CD4-positive, alpha-beta T cell treated with Interleukin-6 for 4 hours (primary cell): ENCODE measurements around the gene USF1.
"Not testable (repeated sequence)": the region's sequence is repeated elsewhere in the genome, so short reads cannot be mapped to it uniquely, and the experiment has no call there.

ENCODE experiments used
- DNase-seq: peaks from one replicate; pipeline ENCODE4 v3.0.0-alpha.2; 2020; ENCODE audit warnings: mixed read lengths

Gene USF1

DNA sequence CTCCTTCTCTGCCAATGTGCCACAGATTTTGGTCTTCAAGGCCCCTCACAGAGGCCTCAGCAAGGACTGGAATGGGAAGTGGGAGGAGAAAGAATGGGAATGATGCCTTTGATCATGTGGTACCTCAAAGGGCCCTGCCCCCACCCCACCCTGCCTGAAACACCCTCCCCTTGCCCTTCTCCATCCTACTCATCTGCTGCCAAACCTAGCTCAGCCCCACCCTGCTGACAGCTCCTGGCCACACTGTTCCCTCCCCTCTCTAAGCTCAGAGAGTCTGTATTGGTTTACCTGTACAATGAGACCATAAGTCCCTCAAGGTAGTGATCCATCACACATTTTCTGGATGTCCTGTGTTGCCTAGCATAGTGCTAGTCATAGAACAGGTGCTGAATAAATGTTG lies 30.6 kb upstream of the USF1 start:
- no peak for DNase-seq

- no peak for DNase-seq
These were observed 29.0 kb upstream of the USF1 start for GRCh38 chr1:161074676-161075368.

DNA sequence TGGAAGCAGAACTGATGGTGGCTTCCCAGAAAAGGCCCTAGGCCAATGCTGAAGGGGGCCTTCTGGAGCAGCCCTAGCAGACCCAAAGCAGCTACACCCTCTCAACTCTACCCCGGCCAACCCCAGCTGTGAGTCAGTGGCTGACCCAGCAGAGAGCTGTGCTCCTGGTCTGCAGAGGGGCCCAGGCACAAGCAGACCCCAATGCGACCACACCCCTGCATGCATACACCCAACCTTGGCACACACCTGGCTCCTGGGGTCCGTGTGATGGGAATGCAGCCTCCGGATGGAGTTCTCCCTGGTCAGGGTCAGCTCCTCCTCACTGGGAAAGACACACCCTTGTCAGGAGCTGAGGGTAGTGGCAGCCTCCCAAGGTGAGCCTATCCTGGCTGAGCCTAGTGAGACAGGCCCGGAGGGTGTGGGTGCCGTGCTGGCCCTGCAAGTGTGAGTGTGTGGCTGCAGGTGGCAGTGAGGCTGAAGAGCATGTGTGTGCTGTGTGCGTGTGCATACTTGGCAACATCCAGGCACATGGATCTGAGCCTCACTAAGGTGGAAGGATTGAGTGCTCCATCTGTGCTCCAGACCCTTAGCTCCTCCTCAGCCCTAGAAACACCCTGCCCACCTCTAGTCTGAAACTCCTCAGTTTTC lies 27.8 kb upstream of the USF1 start:
- DNase-seq, result no peak

- DNase-seq, result no peak
These were observed 27.1 kb upstream of the USF1 start for GRCh38 chr1:161072751-161073449.

- DNase-seq, result peak; percentile 69
These were observed 26.2 kb upstream of the USF1 start for GRCh38 chr1:161071886-161072371.

GRCh38 chr1:161070761-161071160 lies 25.0 kb upstream of the USF1 start:
- DNase-seq, result no peak

DNA sequence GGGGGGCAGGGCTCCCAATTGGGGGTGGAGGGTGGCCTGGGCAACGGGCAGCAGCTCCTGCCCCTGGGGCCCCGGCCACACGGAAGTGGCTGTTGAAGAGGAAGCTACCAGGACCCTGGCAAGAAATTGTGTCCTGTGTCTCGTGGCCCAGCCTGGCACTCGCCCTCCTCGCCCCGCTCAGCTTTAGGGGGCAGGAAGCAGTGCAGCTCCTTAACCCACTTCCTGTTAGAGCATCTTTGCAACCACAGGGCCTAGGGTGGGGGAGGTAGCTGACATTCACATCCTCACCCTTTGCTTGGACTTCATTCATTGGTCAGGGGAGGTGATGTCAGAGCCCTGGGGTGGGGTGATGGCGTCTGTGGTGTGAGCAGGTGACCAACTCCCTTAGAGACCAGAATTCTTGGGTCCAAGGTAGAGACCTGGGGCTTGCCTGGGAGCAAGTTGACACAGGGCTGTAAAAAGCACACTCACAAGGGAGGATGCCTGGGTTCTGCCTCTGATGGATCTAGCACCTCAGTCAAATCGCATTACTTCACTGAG lies 24.0 kb upstream of the USF1 start, which contains the start of gene ARHGAP30:
ARHGAP30 (minus strand) TSS at position 161 of the 540 bp plus-strand sequence. CDS start 267 bp downstream, outside the sequence.
- peak; percentile 90 for DNase-seq

- DNase-seq, result peak; percentile 42
These were observed 23.5 kb upstream of the USF1 start for GRCh38 chr1:161069241-161069640.

DNA sequence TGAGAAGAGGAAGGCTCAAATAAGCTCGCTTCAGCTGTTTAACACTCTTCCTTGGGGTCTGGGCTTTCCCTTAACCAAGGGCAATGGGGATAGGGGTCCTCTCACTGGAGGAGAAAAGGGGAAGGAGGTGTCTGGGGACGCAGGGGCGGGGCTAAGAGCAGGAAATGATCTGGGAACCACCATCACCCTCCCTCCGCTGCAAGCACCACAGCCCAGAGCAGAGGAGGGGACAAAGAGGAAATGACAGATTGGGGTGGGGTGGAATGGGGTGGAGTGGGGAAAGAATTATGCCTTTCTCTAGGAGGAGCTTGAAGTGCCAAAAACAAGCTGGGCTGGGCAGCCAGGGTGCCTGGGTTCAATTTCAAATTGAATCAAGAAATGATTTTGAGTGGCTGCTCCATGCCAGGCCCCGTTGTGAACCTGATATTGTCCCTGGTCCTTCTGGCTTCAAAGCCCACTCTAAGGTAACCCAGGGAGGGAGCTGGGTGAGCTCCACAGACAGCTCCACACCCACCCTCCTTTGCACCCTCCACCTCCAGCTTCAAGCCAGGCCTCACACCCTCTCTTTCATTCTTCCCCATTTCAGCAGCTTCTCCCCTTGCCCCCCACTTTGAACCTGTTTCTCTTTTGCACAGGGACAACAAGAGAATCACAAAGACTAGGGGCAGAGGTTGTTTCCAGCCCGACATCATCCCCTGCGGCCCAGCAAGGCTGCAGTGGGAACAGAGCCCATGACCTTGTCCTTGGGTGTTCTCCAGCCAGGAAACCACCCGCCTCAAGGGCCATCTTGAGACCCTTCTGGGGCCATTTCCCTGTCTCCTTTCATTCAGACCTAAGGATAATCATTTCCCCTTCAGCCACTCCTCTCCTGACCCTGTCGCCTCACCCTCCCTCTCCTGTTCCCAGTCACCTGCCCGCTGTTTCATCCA lies 22.8 kb upstream of the USF1 start:
- DNase-seq, result peak; percentile 88

GRCh38 chr1:161066694-161067093 lies 20.9 kb upstream of the USF1 start:
- peak; percentile 39 for DNase-seq

DNA sequence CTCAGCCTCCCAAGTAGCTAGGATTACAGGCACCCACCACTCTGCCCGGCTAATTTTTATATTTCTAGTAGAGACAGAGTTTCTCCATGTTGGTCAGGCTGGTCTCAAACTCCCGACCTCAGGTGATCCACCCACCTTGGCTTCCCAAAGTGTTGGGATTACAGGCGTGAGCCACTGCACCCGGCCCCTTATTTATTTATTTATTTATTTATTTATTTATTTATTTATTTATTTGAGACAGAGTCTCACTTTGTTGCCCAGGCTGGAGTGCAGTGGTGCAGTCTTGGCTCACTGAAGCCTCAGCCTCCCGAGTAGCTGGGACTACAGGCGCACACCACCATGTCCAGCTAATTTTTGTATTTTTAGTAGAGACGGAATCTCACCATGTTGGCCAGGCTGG lies 19.9 kb upstream of the USF1 start:
- not testable (repeated sequence) for DNase-seq

DNA sequence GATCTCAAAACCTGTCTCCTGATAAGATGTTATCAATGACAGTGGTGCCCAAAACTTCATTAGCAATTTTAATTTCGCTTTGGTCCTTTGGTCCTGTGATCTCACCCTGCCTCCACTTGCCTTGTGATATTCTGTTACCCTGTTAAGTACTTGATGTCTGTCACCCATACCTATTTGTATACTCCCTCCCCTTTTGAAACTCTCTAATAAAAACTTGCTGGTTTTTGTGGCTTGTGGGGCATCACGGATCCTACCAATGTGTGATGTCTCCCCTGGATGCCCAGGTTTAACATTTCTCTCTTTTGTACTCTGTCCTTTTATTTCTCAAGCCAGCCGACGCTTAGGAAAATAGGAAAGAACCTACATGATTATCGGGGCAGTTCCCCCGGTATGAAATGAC lies 18.2 kb upstream of the USF1 start:
- DNase-seq, result not testable (repeated sequence)

GRCh38 chr1:161061419-161061818 lies 15.6 kb upstream of the USF1 start:
- DNase-seq, result no peak

DNA sequence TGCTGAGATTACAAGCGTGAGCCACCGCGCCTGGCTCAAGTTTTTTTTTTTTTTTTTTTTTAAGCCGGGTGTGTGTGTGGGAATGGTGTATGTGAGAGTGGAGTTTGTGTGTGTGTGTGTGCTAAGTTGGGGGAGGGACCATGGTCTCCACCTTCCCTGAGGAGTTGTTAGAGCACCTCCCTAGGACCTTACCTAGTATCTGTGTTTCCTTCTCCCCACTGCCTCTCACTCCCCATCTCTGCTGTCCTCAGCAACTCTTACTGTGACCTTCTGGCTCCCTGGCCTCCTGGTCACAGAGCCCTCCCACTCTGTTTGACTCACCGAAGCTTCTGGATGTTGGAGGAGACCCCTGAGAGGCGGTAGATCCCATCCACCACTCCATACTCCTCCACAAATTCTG lies 13.5 kb upstream of the USF1 start:
- no peak for DNase-seq

DNA sequence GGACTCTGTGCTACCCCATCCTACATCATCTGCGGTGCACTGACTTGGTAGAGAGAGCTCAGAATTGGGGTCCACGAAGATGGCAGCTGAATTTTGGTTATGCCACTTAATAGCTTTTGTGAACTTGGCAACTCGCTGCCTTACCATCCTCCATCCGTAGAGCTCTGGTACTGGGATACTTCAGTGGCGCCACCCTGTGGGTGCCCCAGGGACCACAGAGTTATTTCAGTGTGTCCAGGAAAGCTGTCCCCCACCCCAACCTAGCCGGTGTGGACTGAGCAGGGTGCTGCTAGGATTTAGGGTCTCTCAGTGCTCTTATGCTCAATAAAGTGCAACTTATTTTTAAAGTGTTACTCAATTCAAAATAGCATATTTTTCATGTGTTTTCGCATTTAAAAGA lies 9.0 kb upstream of the USF1 start:
- DNase-seq, result peak; percentile 31

GRCh38 chr1:161054232-161054631 lies 8.5 kb upstream of the USF1 start:
- DNase-seq, result no peak

DNA sequence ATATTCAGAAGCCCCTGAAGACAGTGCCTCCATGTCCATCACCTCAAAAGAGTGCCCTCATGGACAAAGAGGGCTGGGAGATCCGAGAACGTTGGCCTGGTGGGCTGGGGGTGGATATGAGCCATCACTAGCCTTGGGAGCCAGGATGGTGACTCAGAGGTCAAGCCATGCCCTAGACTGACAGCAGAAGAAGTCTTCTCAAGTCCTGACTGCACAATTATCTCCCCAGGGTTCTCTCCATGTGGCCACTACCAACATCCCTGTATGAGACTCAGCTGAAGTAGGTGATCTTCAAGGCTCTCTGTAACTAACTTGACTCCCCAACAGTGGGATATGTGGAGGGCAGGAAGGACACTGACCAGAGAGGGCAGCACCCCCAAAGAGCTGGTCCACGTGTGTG lies 7.1 kb upstream of the USF1 start:
- no peak for DNase-seq

- no peak for DNase-seq
These were observed 5.4 kb upstream of the USF1 start for GRCh38 chr1:161051219-161051618.

DNA sequence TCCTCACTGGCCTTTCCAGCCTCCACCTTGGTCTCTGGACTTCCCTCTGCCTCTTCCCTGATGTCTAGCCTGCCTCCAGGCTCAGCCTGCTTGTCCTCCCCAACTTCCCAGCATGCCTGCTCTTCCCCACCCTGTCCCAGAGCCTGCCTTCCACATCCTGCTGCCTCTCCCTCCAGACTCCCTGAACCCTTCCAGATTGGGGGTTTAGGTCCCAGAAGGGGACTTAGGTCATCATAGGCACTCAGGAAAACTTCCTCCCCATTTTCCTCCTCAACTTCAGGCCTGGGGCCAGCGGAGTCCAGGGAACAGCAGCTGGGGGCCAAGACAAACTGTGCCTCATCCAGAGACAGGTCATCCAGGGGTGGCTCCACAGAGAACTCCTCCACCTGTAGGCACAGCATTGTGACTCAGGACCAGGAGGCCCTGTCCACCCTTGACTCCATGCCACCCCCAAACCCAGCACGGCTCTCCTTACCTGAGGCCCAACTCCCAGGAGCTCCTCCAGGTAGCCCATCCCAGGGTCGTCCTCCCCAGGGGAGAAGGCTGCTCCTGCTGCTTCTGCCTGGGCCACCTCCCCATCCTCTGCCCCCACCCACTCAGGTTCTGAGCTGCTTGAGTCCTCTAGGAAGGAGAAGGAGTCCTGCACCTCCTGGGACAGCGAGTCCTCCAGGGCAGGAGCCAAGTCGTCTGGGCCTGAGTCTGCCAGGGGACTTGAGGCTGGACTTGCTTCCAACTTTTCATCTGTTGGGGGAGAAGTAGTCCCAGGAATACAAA lies 3.4 kb upstream of the USF1 start:
- DNase-seq, result no peak

GRCh38 chr1:161047436-161048420 lies 2.0 kb upstream of the USF1 start:
- no peak for DNase-seq
